ENCODE results near the gene MMP11. TPM values are rescaled to one million over a fixed set of nuclear protein-coding genes. Genes with fewer than 3 reads are reported as not detected.

The MMP11 gene
- total and polyA plus RNA-seq, 2 of the 13 experiments (the other 11 are each of a cell fraction or from before 2014, with no cell fraction given) = 8.9 to 28.6 TPM

DNA sequence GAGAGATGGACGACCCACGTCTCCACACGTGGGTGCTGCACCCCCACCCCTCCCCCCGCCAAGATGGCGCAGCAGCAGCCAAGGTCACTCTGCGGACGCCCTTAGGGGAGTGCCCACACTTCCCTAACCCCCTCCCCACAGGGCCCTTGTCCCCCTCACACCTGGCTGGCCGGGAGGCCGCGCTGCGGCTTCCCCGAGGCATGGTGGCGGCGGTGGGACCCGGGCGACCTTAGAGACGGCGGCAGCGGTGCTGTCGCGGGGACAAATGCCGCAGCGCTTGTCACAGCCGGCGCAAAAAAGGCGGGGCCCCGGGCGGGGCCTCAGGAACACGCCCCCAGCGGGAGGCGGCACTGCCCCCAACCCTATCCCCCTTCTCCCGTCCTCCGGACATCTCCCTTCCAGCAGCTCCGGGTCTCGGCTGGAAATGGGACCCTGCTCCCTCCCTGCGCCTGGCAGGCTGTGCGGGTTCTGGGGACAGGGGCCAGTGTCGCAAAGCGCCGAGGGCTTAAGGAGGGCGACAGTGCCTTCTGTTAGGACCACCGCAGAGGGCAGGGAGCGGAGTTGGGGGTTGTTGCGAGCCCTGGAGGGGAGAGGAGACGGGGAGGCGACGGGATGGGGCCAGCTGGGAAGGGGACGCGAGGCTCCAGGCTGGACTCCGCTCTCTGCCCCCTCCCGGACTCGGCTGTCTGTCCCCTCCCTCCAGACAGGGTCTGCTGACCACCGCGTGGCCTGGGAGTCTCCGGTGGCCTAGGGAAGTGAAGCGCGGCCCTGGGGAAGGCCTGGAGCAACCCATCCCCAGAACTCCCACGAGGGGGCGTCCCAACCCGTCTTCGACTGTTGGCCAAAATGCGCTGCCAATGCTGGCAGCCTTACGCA is 4.7 kb upstream of the MMP11 start, which contains the start of gene CHCHD10 (continued):
- TF ChIP-seq ARNT2 (CRISPR knock-in tag; IDR thresholded peaks at IDR 0.05; ENCODE audit: low read depth) (peak; percentile 24; the same call in 1 of the 2 replicates), ZSCAN21 (CRISPR knock-in tag; IDR thresholded peaks at IDR 0.05; ENCODE audit: borderline replicate concordance) (peak; percentile 59), TCF7L2 (IDR thresholded peaks at IDR 0.05; ENCODE audit: low read depth, low read length) (no peak), SCMH1 (CRISPR knock-in tag; IDR thresholded peaks at IDR 0.05; ENCODE audit: borderline replicate concordance) (no peak), ZNF331 (CRISPR knock-in tag; IDR thresholded peaks at IDR 0.05) (no peak), SPEN (CRISPR knock-in tag; IDR thresholded peaks at IDR 0.05; ENCODE audit: low read depth) (peak; percentile 80), HNRNPK (IDR thresholded peaks at IDR 0.05; ENCODE audit: low read depth, low read length, poor library complexity, severe bottlenecking) (peak; percentile 94)
- TF ChIP-seq, protein P1, sequence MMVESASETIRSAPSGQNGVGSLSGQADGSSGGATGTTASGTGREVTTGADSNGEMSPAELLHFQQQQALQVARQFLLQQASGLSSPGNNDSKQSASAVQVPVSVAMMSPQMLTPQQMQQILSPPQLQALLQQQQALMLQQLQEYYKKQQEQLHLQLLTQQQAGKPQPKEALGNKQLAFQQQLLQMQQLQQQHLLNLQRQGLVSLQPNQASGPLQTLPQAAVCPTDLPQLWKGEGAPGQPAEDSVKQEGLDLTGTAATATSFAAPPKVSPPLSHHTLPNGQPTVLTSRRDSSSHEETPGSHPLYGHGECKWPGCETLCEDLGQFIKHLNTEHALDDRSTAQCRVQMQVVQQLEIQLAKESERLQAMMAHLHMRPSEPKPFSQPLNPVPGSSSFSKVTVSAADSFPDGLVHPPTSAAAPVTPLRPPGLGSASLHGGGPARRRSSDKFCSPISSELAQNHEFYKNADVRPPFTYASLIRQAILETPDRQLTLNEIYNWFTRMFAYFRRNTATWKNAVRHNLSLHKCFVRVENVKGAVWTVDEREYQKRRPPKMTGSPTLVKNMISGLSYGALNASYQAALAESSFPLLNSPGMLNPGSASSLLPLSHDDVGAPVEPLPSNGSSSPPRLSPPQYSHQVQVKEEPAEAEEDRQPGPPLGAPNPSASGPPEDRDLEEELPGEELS (CRISPR knock-in tag; IDR thresholded peaks at IDR 0.05) = peak; percentile 43; the same call in 1 of the 2 replicates
- TF ChIP-seq, protein P2, sequence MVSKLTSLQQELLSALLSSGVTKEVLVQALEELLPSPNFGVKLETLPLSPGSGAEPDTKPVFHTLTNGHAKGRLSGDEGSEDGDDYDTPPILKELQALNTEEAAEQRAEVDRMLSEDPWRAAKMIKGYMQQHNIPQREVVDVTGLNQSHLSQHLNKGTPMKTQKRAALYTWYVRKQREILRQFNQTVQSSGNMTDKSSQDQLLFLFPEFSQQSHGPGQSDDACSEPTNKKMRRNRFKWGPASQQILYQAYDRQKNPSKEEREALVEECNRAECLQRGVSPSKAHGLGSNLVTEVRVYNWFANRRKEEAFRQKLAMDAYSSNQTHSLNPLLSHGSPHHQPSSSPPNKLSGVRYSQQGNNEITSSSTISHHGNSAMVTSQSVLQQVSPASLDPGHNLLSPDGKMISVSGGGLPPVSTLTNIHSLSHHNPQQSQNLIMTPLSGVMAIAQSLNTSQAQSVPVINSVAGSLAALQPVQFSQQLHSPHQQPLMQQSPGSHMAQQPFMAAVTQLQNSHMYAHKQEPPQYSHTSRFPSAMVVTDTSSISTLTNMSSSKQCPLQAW (CRISPR knock-in tag; IDR thresholded peaks at IDR 0.05) = peak; percentile 83
- TF ChIP-seq, protein P3, sequence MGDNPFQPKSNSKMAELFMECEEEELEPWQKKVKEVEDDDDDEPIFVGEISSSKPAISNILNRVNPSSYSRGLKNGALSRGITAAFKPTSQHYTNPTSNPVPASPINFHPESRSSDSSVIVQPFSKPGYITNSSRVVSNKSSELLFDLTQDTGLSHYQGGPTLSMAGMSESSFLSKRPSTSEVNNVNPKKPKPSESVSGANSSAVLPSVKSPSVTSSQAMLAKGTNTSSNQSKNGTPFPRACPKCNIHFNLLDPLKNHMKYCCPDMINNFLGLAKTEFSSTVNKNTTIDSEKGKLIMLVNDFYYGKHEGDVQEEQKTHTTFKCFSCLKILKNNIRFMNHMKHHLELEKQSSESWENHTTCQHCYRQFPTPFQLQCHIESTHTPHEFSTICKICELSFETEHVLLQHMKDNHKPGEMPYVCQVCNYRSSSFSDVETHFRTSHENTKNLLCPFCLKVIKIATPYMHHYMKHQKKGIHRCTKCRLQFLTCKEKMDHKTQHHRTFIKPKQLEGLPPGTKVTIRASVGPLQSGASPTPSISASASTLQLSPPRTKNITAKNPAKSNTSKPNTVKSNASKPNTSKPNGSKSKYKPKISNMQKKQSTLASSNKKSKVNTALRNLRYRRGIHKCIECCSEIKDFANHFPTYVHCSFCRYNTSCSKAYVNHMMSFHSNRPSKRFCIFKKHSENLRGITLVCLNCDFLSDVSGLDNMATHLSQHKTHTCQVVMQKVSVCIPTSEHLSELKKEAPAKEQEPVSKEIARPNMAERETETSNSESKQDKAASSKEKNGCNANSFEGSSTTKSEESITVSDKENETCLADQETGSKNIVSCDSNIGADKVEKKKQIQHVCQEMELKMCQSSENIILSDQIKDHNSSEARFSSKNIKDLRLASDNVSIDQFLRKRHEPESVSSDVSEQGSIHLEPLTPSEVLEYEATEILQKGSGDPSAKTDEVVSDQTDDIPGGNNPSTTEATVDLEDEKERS (CRISPR knock-in tag; IDR thresholded peaks at IDR 0.05) = no peak; the same call in none of the 2 replicates
- TF ChIP-seq, protein P4, sequence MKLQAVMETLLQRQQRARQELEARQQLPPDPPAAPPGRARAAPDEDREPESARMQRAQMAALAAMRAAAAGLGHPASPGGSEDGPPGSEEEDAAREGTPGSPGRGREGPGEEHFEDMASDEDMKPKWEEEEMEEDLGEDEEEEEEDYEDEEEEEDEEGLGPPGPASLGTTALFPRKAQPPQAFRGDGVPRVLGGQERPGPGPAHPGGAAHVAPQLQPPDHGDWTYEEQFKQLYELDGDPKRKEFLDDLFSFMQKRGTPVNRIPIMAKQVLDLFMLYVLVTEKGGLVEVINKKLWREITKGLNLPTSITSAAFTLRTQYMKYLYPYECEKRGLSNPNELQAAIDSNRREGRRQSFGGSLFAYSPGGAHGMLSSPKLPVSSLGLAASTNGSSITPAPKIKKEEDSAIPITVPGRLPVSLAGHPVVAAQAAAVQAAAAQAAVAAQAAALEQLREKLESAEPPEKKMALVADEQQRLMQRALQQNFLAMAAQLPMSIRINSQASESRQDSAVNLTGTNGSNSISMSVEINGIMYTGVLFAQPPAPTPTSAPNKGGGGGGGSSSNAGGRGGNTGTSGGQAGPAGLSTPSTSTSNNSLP (IDR thresholded peaks at IDR 0.05; ENCODE audit: low read depth, low read length) = no peak
- TF ChIP-seq, protein P5, sequence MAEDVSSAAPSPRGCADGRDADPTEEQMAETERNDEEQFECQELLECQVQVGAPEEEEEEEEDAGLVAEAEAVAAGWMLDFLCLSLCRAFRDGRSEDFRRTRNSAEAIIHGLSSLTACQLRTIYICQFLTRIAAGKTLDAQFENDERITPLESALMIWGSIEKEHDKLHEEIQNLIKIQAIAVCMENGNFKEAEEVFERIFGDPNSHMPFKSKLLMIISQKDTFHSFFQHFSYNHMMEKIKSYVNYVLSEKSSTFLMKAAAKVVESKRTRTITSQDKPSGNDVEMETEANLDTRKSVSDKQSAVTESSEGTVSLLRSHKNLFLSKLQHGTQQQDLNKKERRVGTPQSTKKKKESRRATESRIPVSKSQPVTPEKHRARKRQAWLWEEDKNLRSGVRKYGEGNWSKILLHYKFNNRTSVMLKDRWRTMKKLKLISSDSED (CRISPR knock-in tag; IDR thresholded peaks at IDR 0.05) = no peak
- TF ChIP-seq, protein P6, sequence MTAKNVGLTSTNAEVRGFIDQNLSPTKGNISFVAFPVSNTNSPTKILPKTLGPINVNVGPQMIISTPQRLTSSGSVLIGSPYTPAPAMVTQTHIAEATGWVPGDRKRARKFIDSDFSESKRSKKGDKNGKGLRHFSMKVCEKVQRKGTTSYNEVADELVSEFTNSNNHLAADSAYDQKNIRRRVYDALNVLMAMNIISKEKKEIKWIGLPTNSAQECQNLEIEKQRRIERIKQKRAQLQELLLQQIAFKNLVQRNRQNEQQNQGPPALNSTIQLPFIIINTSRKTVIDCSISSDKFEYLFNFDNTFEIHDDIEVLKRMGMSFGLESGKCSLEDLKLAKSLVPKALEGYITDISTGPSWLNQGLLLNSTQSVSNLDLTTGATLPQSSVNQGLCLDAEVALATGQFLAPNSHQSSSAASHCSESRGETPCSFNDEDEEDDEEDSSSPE (CRISPR knock-in tag; IDR thresholded peaks at IDR 0.05) = peak; percentile 29; the same call in 1 of the 2 replicates
